Measurements from ENCODE around the gene ASCL5.

GRCh38 chr1:201115390-201115937 lies 11.5 kb downstream of the ASCL5 start:
- TF ChIP-seq CTCF (IDR thresholded peaks at IDR 0.05; ENCODE audit: poor library complexity), result no peak
- no peak for TF ChIP-seq EZH2phosphoT487 (IDR thresholded peaks at IDR 0.05; ENCODE audit: low read depth, severe bottlenecking, unreplicated experiment)
- no peak for TF ChIP-seq EZH2 (IDR thresholded peaks at IDR 0.05; ENCODE audit: borderline replicate concordance)
